HG03060 (cell line): ENCODE measurements around the gene FRK.
"Not testable (repeated sequence)": the region's sequence is repeated elsewhere in the genome, so short reads cannot be mapped to it uniquely, and the experiment has no call there.

Source experiments
- ATAC-seq: cut with Tn5 transposase; IDR thresholded peaks from one replicate; pipeline ENCODE4 v1.9.1; 2021; ENCODE audit warnings: low read depth, moderate number of reproducible peaks; ENCODE audit not compliant: unreplicated experiment

The FRK gene

GRCh38 chr6:115954740-115955139 is 106.0 kb downstream of the FRK start:
- no peak for ATAC-seq

- ATAC-seq, result no peak
Observed at GRCh38 chr6:115948751-115949150, 111.9 kb downstream of the FRK start.

- ATAC-seq, result no peak
Observed at GRCh38 chr6:115947966-115948541, 112.6 kb downstream of the FRK start.

- no peak for ATAC-seq
Observed at GRCh38 chr6:115945812-115946211, 114.9 kb downstream of the FRK start.

- peak; percentile 49 for ATAC-seq
Observed at GRCh38 chr6:115945306-115945705, 115.4 kb downstream of the FRK start.

GRCh38 chr6:115944829-115945228 is 115.9 kb downstream of the FRK start:
- not testable (repeated sequence) for ATAC-seq

GRCh38 chr6:115937502-115937901 is 123.2 kb downstream of the FRK start:
- not testable (repeated sequence) for ATAC-seq

GRCh38 chr6:115935361-115935760 is 125.3 kb downstream of the FRK start:
- no peak for ATAC-seq

- no peak for ATAC-seq
Observed at GRCh38 chr6:115934829-115935228, 125.9 kb downstream of the FRK start.

- no peak for ATAC-seq
Observed at GRCh38 chr6:115934145-115934544, 126.5 kb downstream of the FRK start.

GRCh38 chr6:115932481-115932880 is 128.2 kb downstream of the FRK start:
- ATAC-seq, result no peak

- ATAC-seq, result not testable (repeated sequence)
Observed at GRCh38 chr6:115928000-115928399, 132.7 kb downstream of the FRK start.

- no peak for ATAC-seq
Observed at GRCh38 chr6:115922971-115923370, 137.7 kb downstream of the FRK start.

- no peak for ATAC-seq
Observed at GRCh38 chr6:115914098-115914497, 146.6 kb downstream of the FRK start.

- no peak for ATAC-seq
Observed at GRCh38 chr6:115909923-115910546, 150.7 kb downstream of the FRK start.

GRCh38 chr6:115908906-115909559 is 151.7 kb downstream of the FRK start:
- ATAC-seq, result no peak

GRCh38 chr6:115905471-115905870 is 155.2 kb downstream of the FRK start:
- no peak for ATAC-seq

- ATAC-seq, result no peak
Observed at GRCh38 chr6:115902436-115902835, 158.3 kb downstream of the FRK start.

GRCh38 chr6:115901896-115902295 is 158.8 kb downstream of the FRK start:
- no peak for ATAC-seq

GRCh38 chr6:115899730-115900282 is 160.9 kb downstream of the FRK start:
- no peak for ATAC-seq

GRCh38 chr6:115898246-115898645 is 162.4 kb downstream of the FRK start:
- no peak for ATAC-seq
